ENCODE data around the gene LYRM4.

LYRM4 gene

DNA sequence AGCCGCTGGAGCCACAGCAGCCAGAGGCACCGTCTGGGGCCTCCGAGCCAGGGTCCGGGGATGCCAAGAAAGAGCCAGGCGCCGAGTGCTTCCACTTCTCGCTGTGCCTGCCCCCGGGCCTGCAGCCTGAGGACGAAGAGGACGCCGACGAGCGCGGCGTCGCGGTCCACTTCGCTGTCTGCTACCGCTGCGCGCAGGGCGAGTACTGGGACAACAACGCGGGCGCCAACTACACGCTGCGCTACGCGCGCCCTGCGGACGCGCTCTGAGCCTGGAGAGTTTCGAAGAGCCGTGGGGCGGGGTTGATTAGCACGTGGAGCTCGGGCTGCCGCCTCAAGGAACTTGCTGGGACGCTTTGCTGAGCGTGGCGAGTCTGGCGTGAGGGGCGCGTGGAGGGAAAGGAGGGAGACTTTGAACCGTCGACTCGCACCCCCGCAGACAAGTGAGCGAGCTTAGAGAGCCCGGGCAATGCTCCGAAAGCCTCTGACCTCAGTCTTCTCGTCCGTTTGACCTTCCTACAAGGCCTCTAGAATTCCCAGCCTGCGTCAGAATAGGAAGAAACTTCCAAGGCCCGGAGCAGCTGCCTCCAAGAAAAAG is 174.4 kb downstream of the LYRM4 start:
- Histone ChIP-seq H3K27ac (ENCODE audit: low read length) (no peak overlapping the region), H3K4me1 (ENCODE audit: insufficient read depth, low read length) (no peaks in the 10 kb centered on the region), H3K9me3 (ENCODE audit: insufficient read depth, low read depth, low read length) (no peaks in the 10 kb centered on the region), H3K9ac (ENCODE audit: low read depth, low read length) (no peak overlapping the region), H3K27me3 (ENCODE audit: insufficient read depth, low read length) (peaks cover 79% of the 10 kb centered on the region), H3K36me3 (ENCODE audit: insufficient read depth, low read depth, low read length) (no peaks in the 10 kb centered on the region), H3K4me3 (ENCODE audit: low read length) (peak overlapping the region; percentile 55; the same call in 1 of the 2 replicates)

DNA sequence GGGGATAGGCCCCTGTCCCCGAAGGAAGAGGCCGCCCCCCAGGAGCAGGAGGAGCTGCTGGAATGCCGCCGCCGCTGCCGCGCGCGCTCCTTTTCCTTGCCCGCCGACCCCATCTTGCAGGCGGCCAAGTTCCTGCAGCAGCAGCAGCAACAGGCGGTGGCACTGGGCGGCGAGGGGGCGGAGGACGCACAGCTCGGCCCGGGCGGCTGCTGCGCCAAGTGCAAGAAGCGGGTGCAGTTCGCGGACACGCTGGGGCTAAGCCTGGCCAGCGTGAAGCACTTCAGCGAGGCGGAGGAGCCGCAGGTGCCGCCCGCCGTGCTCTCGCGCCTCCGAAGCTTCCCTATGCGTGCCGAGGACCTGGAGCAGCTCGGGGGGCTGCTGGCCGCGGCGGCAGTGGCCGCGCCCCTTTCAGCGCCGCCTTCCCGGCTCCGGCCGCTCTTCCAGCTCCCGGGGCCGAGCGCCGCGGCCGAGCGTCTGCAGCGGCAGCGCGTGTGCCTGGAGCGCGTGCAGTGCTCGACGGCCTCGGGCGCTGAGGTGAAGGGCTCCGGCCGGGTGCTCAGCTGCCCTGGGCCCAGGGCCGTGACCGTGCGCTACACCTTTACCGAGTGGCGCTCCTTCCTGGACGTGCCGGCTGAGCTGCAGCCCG is 175.0 kb downstream of the LYRM4 start:
- no peaks in the 10 kb centered on the region for H3K4me1 ChIP-seq (ENCODE audit: insufficient read depth, low read length)
- H3K9me3 ChIP-seq (ENCODE audit: insufficient read depth, low read depth, low read length) = no peaks in the 10 kb centered on the region
- H3K9ac ChIP-seq (ENCODE audit: low read depth, low read length) = no peak overlapping the region
- H3K27ac ChIP-seq (ENCODE audit: low read length) = no peak overlapping the region
- no peaks in the 10 kb centered on the region for H3K36me3 ChIP-seq (ENCODE audit: insufficient read depth, low read depth, low read length)
- H3K27me3 ChIP-seq (ENCODE audit: insufficient read depth, low read length) = peaks cover 78% of the 10 kb centered on the region
- peak overlapping the region; percentile 55; the same call in 1 of the 2 replicates for H3K4me3 ChIP-seq (ENCODE audit: low read length)

DNA sequence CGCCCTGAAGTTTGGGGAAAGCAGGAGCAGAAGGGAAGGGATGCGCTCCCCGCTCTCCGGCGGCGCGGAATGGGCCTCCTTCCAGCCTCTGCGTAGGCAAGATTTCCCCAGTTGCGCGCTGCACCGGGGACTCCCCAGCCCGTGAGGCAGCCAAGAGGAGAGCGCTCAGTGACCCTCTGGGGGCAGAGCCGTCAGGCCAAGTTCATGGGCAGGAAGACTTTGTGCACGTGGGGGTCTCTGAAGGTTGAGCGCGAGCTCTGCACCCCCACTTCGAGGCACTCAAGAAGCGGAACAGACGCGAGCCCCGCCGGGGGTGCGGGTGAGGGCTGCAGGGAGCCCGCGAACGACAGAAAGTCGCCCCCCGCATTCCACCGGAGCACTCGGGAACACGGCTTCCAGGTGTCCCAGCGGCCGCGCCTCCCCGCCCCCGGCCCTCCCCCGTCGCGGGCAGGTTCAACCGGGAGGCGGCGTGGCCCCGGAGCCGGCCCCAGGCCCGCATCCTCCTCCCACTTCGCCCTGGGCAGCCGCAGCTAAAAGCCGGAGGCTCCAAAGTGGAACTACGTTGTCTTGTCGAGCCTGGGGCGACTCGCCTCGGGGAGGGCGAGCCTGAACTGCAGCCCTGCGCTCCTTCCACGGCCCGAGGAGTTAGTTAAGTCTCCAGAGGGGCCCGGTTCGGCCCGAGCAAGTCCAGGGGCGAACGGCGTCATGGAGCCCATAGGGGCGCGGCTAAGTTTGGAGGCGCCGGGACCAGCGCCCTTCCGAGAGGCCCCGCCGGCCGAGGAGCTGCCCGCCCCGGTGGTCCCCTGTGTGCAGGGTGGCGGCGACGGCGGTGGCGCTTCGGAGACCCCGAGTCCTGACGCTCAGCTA is 175.7 kb downstream of the LYRM4 start, which contains the start of gene PPP1R3G:
PPP1R3G (plus strand) TSS at position 561 of the 867 bp plus-strand sequence; CDS start at position 706, 145 bp downstream.
- no peaks in the 10 kb centered on the region for H3K9me3 ChIP-seq (ENCODE audit: insufficient read depth, low read depth, low read length)
- H3K9ac ChIP-seq (ENCODE audit: low read depth, low read length) = no peak within 1 kb of the TSS
- H3K27ac ChIP-seq (ENCODE audit: low read length) = no peak within 1 kb of the TSS
- peaks cover 73% of the 10 kb centered on the region for H3K27me3 ChIP-seq (ENCODE audit: insufficient read depth, low read length)
- H3K4me1 ChIP-seq (ENCODE audit: insufficient read depth, low read length) = no peaks in the 10 kb centered on the region
- H3K4me3 ChIP-seq (ENCODE audit: low read length) = peak within 1 kb of the TSS; percentile 55
- H3K36me3 ChIP-seq (ENCODE audit: insufficient read depth, low read depth, low read length) = no peaks in the 10 kb centered on the region

DNA sequence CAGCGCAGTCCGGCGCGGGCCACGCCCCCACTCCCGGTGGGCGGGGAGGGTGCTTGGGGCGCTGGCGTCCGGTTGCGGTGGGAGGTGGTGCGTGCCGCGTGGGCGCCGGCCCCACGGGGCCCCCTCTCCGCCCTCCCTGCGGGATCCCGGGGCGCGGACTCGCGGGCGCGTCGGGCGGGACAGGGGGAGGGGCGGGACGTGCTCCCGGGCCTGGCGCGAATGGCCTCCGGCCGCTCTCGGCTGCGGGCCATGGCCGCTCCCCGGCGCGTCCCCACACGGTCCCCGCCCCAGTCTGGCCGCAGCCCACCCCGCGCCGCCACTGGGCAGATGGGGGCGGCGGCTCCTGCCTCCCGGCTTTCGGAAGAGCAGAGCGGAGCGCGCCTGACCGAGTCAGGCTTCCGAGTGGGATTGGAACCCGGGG is 176.4 kb downstream of the LYRM4 start:
- H3K4me3 ChIP-seq (ENCODE audit: low read length) = peak overlapping the region; percentile 55; the same call in 1 of the 2 replicates
- H3K27ac ChIP-seq (ENCODE audit: low read length) = no peak overlapping the region
- peaks cover 69% of the 10 kb centered on the region for H3K27me3 ChIP-seq (ENCODE audit: insufficient read depth, low read length)
- H3K4me1 ChIP-seq (ENCODE audit: insufficient read depth, low read length) = no peaks in the 10 kb centered on the region
- H3K36me3 ChIP-seq (ENCODE audit: insufficient read depth, low read depth, low read length) = no peaks in the 10 kb centered on the region
- H3K9me3 ChIP-seq (ENCODE audit: insufficient read depth, low read depth, low read length) = no peaks in the 10 kb centered on the region; the same call in 1 of the 2 replicates
- H3K9ac ChIP-seq (ENCODE audit: low read depth, low read length) = no peak overlapping the region

DNA sequence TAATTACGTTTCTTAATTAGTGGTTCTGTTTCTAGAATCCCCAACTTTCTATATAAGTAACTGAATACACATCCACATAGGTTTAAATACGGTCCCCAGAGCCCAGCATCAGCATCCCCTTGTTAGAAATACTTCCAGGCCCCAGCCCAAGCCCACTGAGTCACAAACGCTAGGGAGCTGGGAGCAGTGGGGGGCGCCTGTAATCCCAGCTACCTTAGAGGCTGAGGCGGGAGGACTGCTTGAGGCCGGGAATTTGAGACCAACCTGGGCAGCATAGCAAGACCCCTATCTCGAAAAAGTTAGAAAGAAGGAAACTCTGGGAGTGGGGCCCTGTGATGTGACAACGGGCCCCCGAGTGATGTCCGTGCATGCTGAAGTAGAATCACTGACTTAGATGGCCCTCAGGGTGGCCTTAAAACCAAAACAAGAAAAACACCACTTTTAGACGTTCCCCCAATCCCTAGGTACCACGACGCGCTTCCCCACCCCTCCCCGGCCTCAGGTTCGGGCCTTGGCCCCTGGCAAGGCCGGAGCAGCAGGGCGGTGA is 176.9 kb downstream of the LYRM4 start:
- Histone ChIP-seq H3K4me3 (ENCODE audit: low read length) (peak overlapping the region; percentile 55; the same call in 1 of the 2 replicates), H3K27me3 (ENCODE audit: insufficient read depth, low read length) (peaks cover 69% of the 10 kb centered on the region), H3K36me3 (ENCODE audit: insufficient read depth, low read depth, low read length) (no peaks in the 10 kb centered on the region), H3K27ac (ENCODE audit: low read length) (no peak overlapping the region), H3K4me1 (ENCODE audit: insufficient read depth, low read length) (no peaks in the 10 kb centered on the region), H3K9me3 (ENCODE audit: insufficient read depth, low read depth, low read length) (no peaks in the 10 kb centered on the region; the same call in 1 of the 2 replicates), H3K9ac (ENCODE audit: low read depth, low read length) (no peak overlapping the region)

DNA sequence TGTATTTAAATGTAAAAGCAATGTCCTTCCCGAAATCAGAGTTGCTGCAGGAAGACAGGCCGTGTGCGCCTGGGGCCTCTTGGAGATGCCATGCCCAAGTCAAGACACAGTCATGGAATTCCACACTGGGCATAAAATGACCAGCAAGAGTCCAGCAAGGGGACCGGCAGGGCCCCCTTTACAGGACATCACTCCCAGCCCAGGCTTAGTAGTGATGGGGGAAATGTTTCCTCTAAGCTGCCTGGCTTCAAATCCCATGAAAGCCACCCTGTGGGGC is 177.5 kb downstream of the LYRM4 start:
- Histone ChIP-seq H3K27ac (ENCODE audit: low read length) (no peak overlapping the region), H3K4me3 (ENCODE audit: low read length) (no peak overlapping the region), H3K27me3 (ENCODE audit: insufficient read depth, low read length) (peaks cover 69% of the 10 kb centered on the region), H3K36me3 (ENCODE audit: insufficient read depth, low read depth, low read length) (no peaks in the 10 kb centered on the region), H3K9me3 (ENCODE audit: insufficient read depth, low read depth, low read length) (no peaks in the 10 kb centered on the region; the same call in 1 of the 2 replicates), H3K9ac (ENCODE audit: low read depth, low read length) (no peak overlapping the region), H3K4me1 (ENCODE audit: insufficient read depth, low read length) (no peaks in the 10 kb centered on the region)

DNA sequence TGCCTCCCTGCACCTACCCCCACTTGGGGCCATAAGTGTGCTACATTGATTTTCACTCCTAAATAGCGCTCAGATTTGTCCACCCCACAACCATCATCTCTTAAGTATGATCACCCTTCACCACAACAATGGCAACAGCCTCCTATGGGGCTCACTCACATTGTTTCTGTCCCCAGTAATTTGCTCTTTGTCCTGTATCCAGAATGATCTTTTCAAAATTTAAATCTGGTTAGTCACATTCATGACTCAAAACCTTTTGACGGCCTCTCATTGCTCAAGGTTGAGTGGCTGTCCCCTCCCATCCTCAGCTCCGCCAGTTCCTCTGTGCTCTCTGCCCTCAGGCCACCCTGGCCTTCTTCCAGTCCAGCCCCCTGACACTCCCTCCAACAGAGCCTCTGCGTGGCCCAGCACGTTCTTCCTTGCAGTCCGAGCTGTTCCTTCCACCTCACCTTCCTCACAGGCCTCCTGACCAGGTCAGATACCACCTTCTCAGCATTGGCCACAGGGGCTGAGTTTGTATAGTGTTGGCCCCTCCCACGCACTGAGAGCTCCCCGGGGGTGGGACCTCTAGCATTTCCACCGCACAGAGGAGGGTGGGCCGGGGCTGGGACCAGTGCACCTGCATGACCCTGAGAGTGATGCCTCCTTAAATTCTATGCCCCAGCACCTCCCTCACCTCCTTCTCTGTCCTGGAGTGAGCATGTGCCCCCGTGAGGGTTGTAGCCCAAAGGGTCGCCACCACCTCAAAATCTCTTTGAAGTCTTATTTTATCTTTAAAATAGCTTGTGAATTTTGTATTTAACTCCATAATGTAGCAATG is 178.1 kb downstream of the LYRM4 start:
- no peaks in the 10 kb centered on the region for H3K4me1 ChIP-seq (ENCODE audit: insufficient read depth, low read length)
- H3K9ac ChIP-seq (ENCODE audit: low read depth, low read length) = no peak overlapping the region
- H3K4me3 ChIP-seq (ENCODE audit: low read length) = no peak overlapping the region
- H3K36me3 ChIP-seq (ENCODE audit: insufficient read depth, low read depth, low read length) = no peaks in the 10 kb centered on the region
- no peaks in the 10 kb centered on the region; the same call in 1 of the 2 replicates for H3K9me3 ChIP-seq (ENCODE audit: insufficient read depth, low read depth, low read length)
- peaks cover 67% of the 10 kb centered on the region for H3K27me3 ChIP-seq (ENCODE audit: insufficient read depth, low read length)
- no peak overlapping the region for H3K27ac ChIP-seq (ENCODE audit: low read length)

DNA sequence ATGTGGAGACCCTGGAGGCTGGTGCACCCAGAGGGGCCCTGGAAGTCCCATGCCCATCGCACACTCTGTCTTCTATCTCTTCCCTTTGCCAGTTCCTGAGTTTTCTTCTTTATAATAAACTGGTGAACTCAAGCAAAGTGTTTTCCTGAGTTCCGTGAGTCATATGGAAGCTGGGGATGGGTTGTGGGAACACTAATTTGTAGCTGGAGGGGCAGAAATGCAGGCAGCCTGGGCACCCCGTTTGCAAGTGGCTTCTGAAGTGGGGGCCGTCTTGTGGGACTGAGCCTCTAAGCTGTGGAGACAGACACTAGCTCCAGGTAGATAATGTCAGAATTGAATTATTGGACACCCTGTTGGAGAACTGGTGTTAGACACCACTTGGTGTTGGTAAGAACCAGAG is 178.8 kb downstream of the LYRM4 start:
- Histone ChIP-seq H3K27me3 (ENCODE audit: insufficient read depth, low read length) (peaks cover 59% of the 10 kb centered on the region), H3K4me3 (ENCODE audit: low read length) (no peak overlapping the region), H3K27ac (ENCODE audit: low read length) (no peak overlapping the region), H3K9ac (ENCODE audit: low read depth, low read length) (no peak overlapping the region), H3K9me3 (ENCODE audit: insufficient read depth, low read depth, low read length) (no peaks in the 10 kb centered on the region; the same call in 1 of the 2 replicates), H3K36me3 (ENCODE audit: insufficient read depth, low read depth, low read length) (no peaks in the 10 kb centered on the region), H3K4me1 (ENCODE audit: insufficient read depth, low read length) (no peaks in the 10 kb centered on the region)

DNA sequence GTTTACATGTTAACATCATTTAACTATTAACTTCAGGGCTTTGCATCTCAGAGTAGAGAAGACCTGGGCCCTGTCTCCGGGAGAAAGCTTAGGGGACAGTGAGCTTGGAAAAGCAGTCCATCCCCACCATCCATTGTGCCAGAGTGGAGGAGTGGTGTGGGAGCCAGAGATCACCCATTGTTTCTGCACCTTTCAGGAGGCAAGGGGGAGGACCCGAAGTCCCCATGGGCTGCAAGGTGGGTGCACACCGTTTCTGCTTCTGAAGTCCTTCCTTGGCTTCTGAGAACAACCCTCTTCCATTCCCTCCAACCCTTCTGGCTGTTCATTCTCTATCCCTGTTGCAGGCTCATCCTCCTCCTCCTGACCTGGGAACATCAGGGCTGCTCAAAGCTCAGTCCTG is 179.6 kb downstream of the LYRM4 start:
- no peaks in the 10 kb centered on the region for H3K4me1 ChIP-seq (ENCODE audit: insufficient read depth, low read length)
- H3K36me3 ChIP-seq (ENCODE audit: insufficient read depth, low read depth, low read length) = no peaks in the 10 kb centered on the region
- no peak overlapping the region for H3K27ac ChIP-seq (ENCODE audit: low read length)
- peaks cover 52% of the 10 kb centered on the region for H3K27me3 ChIP-seq (ENCODE audit: insufficient read depth, low read length)
- H3K9ac ChIP-seq (ENCODE audit: low read depth, low read length) = no peak overlapping the region
- no peak overlapping the region for H3K4me3 ChIP-seq (ENCODE audit: low read length)
- no peaks in the 10 kb centered on the region; the same call in 1 of the 2 replicates for H3K9me3 ChIP-seq (ENCODE audit: insufficient read depth, low read depth, low read length)

DNA sequence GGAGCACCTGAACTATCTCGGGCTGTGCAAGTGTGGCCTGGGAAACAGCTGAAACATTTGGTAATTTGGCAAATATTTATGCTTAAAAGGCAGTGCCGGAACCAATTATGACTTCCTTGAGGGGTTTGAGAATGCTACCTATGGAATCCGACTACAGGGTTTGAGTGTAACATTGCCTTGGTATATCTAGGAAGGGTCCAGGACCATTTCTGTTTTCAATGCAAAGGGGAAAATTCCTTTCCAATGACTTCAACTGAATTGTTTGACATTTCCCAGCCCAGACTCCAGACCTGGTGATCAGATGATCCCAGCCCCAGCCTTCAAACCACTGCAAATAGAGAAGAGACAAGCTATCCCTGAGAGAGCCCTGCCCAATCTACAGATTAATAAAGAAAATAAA is 180.2 kb downstream of the LYRM4 start:
- Histone ChIP-seq H3K36me3 (ENCODE audit: insufficient read depth, low read depth, low read length) (no peaks in the 10 kb centered on the region), H3K4me1 (ENCODE audit: insufficient read depth, low read length) (no peaks in the 10 kb centered on the region), H3K27me3 (ENCODE audit: insufficient read depth, low read length) (peaks cover 46% of the 10 kb centered on the region), H3K27ac (ENCODE audit: low read length) (no peak overlapping the region), H3K9me3 (ENCODE audit: insufficient read depth, low read depth, low read length) (no peaks in the 10 kb centered on the region; the same call in 1 of the 2 replicates), H3K4me3 (ENCODE audit: low read length) (no peak overlapping the region), H3K9ac (ENCODE audit: low read depth, low read length) (no peak overlapping the region)

DNA sequence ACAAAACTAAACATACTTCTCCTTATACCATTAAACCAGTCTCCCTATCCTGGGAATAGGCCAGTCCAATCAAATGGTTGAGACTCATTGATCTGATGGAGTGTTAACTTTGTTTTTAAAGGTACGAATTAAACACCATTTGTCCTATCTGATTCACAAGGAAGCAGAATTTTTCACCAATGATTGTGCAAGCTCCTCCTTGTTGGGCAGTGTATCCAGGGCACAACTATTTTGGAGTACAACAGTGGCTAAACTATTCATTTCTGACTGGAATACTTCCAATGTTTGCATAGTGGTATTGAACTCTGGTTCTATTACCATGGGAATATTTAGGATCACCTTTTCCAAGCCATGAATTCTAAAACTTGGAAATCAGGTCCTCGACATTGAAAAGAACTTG is 181.1 kb downstream of the LYRM4 start:
- no peak overlapping the region for H3K4me3 ChIP-seq (ENCODE audit: low read length)
- H3K27ac ChIP-seq (ENCODE audit: low read length) = no peak overlapping the region

More for the DNA sequence above, 181.1 kb downstream of the LYRM4 start:
- Histone ChIP-seq H3K4me1 (ENCODE audit: insufficient read depth, low read length) (no peaks in the 10 kb centered on the region), H3K36me3 (ENCODE audit: insufficient read depth, low read depth, low read length) (no peaks in the 10 kb centered on the region), H3K9me3 (ENCODE audit: insufficient read depth, low read depth, low read length) (no peaks in the 10 kb centered on the region; the same call in 1 of the 2 replicates), H3K27me3 (ENCODE audit: insufficient read depth, low read length) (peaks cover 37% of the 10 kb centered on the region), H3K9ac (ENCODE audit: low read depth, low read length) (no peak overlapping the region)

Measured in iPS-20b (cell line).